Panc1 (cell line): ENCODE measurements around the gene SENP5.

Experiments
- POLR2AphosphoS5 ChIP-seq: IDR thresholded peaks from 2 replicates; pipeline ENCODE4 v1.6.1; 2012; ENCODE audit warnings: mild to moderate bottlenecking, low read depth, low read length, moderate library complexity
- SIN3A ChIP-seq: IDR thresholded peaks from 2 replicates; pipeline ENCODE4 v1.6.1; 2012; ENCODE audit warnings: low read depth, mild to moderate bottlenecking, low read length, moderate library complexity, borderline replicate concordance; ENCODE audit not compliant: insufficient read depth
- TF ChIP-seq, protein P1 (sequence below): fragments of 450-650 bp; IDR thresholded peaks from 2 replicates; pipeline ENCODE4 v1.5.1; 2017; ENCODE audit warnings: mild to moderate bottlenecking

GRCh38 chr3:196867507-196868296, at the start of gene SENP5:
- TF ChIP-seq POLR2AphosphoS5 (peak; percentile 93), SIN3A (peak; percentile 95; the same call in 1 of the 2 replicates)
- TF ChIP-seq, protein P1, sequence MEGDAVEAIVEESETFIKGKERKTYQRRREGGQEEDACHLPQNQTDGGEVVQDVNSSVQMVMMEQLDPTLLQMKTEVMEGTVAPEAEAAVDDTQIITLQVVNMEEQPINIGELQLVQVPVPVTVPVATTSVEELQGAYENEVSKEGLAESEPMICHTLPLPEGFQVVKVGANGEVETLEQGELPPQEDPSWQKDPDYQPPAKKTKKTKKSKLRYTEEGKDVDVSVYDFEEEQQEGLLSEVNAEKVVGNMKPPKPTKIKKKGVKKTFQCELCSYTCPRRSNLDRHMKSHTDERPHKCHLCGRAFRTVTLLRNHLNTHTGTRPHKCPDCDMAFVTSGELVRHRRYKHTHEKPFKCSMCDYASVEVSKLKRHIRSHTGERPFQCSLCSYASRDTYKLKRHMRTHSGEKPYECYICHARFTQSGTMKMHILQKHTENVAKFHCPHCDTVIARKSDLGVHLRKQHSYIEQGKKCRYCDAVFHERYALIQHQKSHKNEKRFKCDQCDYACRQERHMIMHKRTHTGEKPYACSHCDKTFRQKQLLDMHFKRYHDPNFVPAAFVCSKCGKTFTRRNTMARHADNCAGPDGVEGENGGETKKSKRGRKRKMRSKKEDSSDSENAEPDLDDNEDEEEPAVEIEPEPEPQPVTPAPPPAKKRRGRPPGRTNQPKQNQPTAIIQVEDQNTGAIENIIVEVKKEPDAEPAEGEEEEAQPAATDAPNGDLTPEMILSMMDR = no peak
